MM.1S (cell line): ENCODE data around the gene PCED1B.

Source experiments
- DNase-seq: peaks from one replicate; pipeline ENCODE4 v3.0.0-alpha.2; 2015
- H2AFZ ChIP-seq: fragments of 300-600 bp; sonication (generic); 2 replicates; pipeline ENCODE4 v1.6.0; 2016; ENCODE audit warnings: antibody characterized with exemption, low read length
- H3F3A ChIP-seq: fragments of 300-600 bp; sonication (generic); 2 replicates; pipeline ENCODE4 v1.6.1; 2016; ENCODE audit warnings: mild to moderate bottlenecking, antibody characterized with exemption, low read length, moderate library complexity, mixed read lengths; ENCODE audit not compliant: insufficient read depth
- H3K27ac ChIP-seq: fragments of 300-600 bp; sonication (generic); 2 replicates; pipeline ENCODE4 v1.5.1; 2016; ENCODE audit warnings: mild to moderate bottlenecking, low read length
- H3K27me3 ChIP-seq: fragments of 300-600 bp; sonication (generic); replicated peaks from 2 replicates; pipeline ENCODE4 v1.6.0; 2016; ENCODE audit warnings: low read length; ENCODE audit not compliant: insufficient read depth
- H3K36me3 ChIP-seq: fragments of 300-600 bp; sonication (generic); replicated peaks from 2 replicates; pipeline ENCODE4 v1.6.1; 2016; ENCODE audit warnings: mild to moderate bottlenecking, low read length, mixed read lengths; ENCODE audit not compliant: insufficient read depth
- H3K4me1 ChIP-seq: fragments of 300-600 bp; sonication (generic); 2 replicates; pipeline ENCODE4 v1.6.1; 2016; ENCODE audit warnings: low read length, mixed read lengths
- H3K4me2 ChIP-seq: fragments of 300-600 bp; sonication (generic); 2 replicates; pipeline ENCODE4 v1.6.0; 2016; ENCODE audit warnings: low read depth, low read length
- H3K4me3 ChIP-seq: fragments of 300-600 bp; sonication (generic); 2 replicates; pipeline ENCODE4 v1.5.1; 2016; ENCODE audit warnings: low read length, mixed read lengths
- H3K79me2 ChIP-seq: fragments of 300-600 bp; sonication (generic); 2 replicates; pipeline ENCODE4 v1.6.1; 2016; ENCODE audit warnings: mixed run types, low read length, mixed read lengths
- H3K9ac ChIP-seq: fragments of 300-600 bp; sonication (generic); 2 replicates; pipeline ENCODE4 v1.6.1; 2016; ENCODE audit warnings: low read length, mixed read lengths
- H3K9me2 ChIP-seq: fragments of 300-600 bp; sonication (generic); replicated peaks from 2 replicates; pipeline ENCODE4 v1.6.1; 2016; ENCODE audit warnings: mild to moderate bottlenecking, low read length, mixed read lengths; ENCODE audit not compliant: insufficient read depth
- H3K9me3 ChIP-seq: fragments of 300-600 bp; sonication (generic); replicated peaks from 2 replicates; pipeline ENCODE4 v1.6.1; 2016; ENCODE audit warnings: mild to moderate bottlenecking, low read length, mixed read lengths; ENCODE audit not compliant: insufficient read depth
- H4K20me1 ChIP-seq: fragments of 300-600 bp; sonication (generic); 2 replicates; pipeline ENCODE4 v1.6.1; 2016; ENCODE audit warnings: mild to moderate bottlenecking, low read length, moderate library complexity, mixed read lengths; ENCODE audit not compliant: insufficient read depth
- EZH2 ChIP-seq: fragments of 300-600 bp; sonication (generic); optimal IDR thresholded peaks from 2 replicates; pipeline ENCODE3; 2017; ENCODE audit warnings: low read depth, mild to moderate bottlenecking, antibody characterized with exemption, low read length, mixed read lengths
- EZH2phosphoT487 ChIP-seq: fragments of 300-600 bp; sonication (generic); IDR thresholded peaks from 2 replicates; pipeline ENCODE4 v1.6.1; 2018; ENCODE audit warnings: antibody characterized with exemption, low read length
- TF ChIP-seq, protein P1 (sequence below): fragments of 300-600 bp; sonication (generic); IDR thresholded peaks from 2 replicates; pipeline ENCODE4 v1.5.1; 2016; ENCODE audit warnings: antibody characterized with exemption, low read length, mixed read lengths

PCED1B gene

DNA sequence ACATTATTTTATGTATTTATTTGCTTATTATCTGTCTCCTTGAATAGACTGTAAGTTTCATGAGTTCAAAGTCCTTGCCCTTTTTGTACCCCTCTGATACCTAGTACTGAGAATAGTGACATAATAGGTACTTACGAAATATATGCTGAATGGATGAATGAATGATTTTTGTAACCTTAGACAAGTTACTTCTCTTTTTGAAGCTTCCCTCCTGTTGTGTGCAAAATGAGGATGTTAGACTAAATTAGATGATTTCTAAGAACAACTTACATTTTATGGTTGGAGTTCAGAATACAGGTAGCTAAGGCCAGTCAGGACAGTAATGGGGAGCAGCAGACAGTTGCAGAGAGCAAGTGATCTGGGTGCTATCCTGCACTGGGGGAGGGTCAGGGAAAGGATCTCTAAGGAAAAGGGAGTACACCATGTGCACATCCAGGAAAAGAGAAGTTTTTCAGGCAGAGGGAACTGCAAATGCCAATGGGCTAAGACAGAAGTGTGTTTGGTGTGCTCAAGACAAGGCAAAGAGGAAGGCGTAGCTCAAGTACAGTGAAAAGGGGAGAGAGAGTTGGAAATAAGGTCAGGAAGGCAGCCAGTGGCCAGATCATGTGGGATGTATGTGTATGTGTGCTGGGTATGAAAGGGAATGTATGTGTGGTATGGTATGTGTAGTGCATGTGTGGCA lies 59.7 kb downstream of the PCED1B start:
- no peaks in the 10 kb centered on the region for H3K36me3 ChIP-seq
- no peaks in the 10 kb centered on the region for H3K27me3 ChIP-seq
- H3K27ac ChIP-seq: no peak overlapping the region
- H3K9ac ChIP-seq: no peak overlapping the region
- no peaks in the 10 kb centered on the region for H3K9me3 ChIP-seq
- H3F3A ChIP-seq: no peaks in the 10 kb centered on the region
- no peak for TF ChIP-seq EZH2phosphoT487
- TF ChIP-seq, protein P1, sequence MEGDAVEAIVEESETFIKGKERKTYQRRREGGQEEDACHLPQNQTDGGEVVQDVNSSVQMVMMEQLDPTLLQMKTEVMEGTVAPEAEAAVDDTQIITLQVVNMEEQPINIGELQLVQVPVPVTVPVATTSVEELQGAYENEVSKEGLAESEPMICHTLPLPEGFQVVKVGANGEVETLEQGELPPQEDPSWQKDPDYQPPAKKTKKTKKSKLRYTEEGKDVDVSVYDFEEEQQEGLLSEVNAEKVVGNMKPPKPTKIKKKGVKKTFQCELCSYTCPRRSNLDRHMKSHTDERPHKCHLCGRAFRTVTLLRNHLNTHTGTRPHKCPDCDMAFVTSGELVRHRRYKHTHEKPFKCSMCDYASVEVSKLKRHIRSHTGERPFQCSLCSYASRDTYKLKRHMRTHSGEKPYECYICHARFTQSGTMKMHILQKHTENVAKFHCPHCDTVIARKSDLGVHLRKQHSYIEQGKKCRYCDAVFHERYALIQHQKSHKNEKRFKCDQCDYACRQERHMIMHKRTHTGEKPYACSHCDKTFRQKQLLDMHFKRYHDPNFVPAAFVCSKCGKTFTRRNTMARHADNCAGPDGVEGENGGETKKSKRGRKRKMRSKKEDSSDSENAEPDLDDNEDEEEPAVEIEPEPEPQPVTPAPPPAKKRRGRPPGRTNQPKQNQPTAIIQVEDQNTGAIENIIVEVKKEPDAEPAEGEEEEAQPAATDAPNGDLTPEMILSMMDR: no peak
- TF ChIP-seq EZH2: no peak
- H3K79me2 ChIP-seq: no peaks in the 10 kb centered on the region
- no peak for DNase-seq
- no peak overlapping the region for H2AFZ ChIP-seq
- no peak overlapping the region for H3K4me3 ChIP-seq
- H3K4me1 ChIP-seq: no peaks in the 10 kb centered on the region
- H3K4me2 ChIP-seq: no peak overlapping the region
- H3K9me2 ChIP-seq: no peaks in the 10 kb centered on the region
- no peaks in the 10 kb centered on the region for H4K20me1 ChIP-seq

DNA sequence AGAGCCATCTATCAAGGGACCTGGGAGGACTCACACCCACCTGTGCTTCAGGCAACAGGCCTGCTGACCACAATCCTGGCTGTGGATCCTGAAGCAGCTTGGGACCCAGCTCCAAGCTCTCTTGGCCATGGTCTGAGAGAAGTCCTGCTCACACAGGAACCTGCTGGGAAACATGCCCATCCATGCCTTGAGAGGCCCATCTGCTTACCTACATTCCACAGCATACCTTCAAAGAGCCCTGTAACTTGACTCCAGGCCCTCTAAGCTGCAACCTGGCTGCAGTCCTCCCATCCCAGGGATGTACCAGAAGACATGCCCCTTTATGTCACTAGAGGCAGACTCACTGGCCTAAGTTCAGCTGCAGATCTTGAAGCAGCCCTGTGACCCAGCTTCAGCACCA lies 62.0 kb downstream of the PCED1B start:
- Histone ChIP-seq H3K4me3 (no peak overlapping the region), H3K9ac (no peak overlapping the region), H4K20me1 (no peaks in the 10 kb centered on the region), H3K9me3 (no peaks in the 10 kb centered on the region), H3K79me2 (no peaks in the 10 kb centered on the region), H3K9me2 (no peaks in the 10 kb centered on the region), H3K4me2 (no peak overlapping the region), H3K27me3 (no peaks in the 10 kb centered on the region), H3K27ac (no peak overlapping the region), H3K4me1 (no peaks in the 10 kb centered on the region), H3F3A (no peaks in the 10 kb centered on the region), H3K36me3 (no peaks in the 10 kb centered on the region), H2AFZ (no peak overlapping the region)
- DNase-seq: no peak
- TF ChIP-seq, protein P1: no peak
- TF ChIP-seq EZH2: no peak
- no peak for TF ChIP-seq EZH2phosphoT487

DNA sequence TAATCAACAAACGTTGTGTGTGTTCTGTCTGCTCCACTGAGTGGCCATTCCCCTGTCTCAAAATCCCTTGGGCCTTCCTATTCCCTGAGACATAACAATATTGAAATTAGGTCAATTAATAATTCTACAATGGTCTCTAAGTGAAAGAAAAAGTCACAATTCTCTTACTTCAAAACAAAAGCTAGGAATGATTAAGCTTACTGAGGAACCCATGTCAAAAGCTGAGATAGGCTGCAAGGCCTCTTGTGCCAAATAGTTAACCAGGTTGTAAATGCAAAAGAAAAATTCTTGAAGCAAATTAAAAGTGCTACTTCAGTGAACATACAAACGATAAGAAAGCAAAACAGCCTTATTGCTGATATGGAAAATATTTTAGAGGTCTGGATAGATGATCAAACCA lies 65.3 kb downstream of the PCED1B start:
- TF ChIP-seq EZH2 (no peak), EZH2phosphoT487 (no peak)
- TF ChIP-seq, protein P1: no peak
- Histone ChIP-seq H3K4me1 (no peaks in the 10 kb centered on the region), H3K27me3 (no peaks in the 10 kb centered on the region), H3K9me2 (no peaks in the 10 kb centered on the region), H3K9me3 (no peaks in the 10 kb centered on the region), H3F3A (no peaks in the 10 kb centered on the region), H3K4me3 (no peak overlapping the region), H3K79me2 (no peaks in the 10 kb centered on the region), H3K4me2 (no peak overlapping the region), H3K9ac (no peak overlapping the region), H3K27ac (no peak overlapping the region), H2AFZ (no peak overlapping the region), H4K20me1 (no peaks in the 10 kb centered on the region), H3K36me3 (no peaks in the 10 kb centered on the region)
- DNase-seq: no peak
